Activated CD4-positive, alpha-beta memory T cell treated with anti-CD3 and anti-CD28 coated beads, Interleukin-2, amount 10 ng/mL, durations not matched to agents 7 days and 5 days (primary cell): ENCODE results near the gene GALNT2. TPM values are rescaled to one million over a fixed set of nuclear protein-coding genes. Genes with fewer than 3 reads are reported as not detected.

Experiments
- CTCF ChIA-PET: fragments of 350-600 bp; sonication (Branson Sonifier 250); formaldehyde crosslinking; loops from one replicate; lab custom pipeline; 2021; ENCODE audit warnings: antibody characterized with exemption, inconsistent platforms; lab: Charles Lee
- POLR2A ChIA-PET: fragments of 350-600 bp; sonication (Branson Sonifier 250); formaldehyde crosslinking; loops from one replicate; lab custom pipeline; 2021; ENCODE audit warnings: antibody characterized with exemption; lab: Charles Lee
- DNase-seq: peaks from one replicate; pipeline ENCODE4 v3.0.0-alpha.2; 2020
- H3K27ac Mint-ChIP-seq: one replicate; pipeline ENCODE4 v1.8.0; 2021; ENCODE audit warnings: mild to moderate bottlenecking, mixed read lengths
- H3K27me3 Mint-ChIP-seq: one replicate; pipeline ENCODE4 v1.8.0; 2021; ENCODE audit warnings: mixed read lengths
- H3K36me3 Mint-ChIP-seq: one replicate; pipeline ENCODE4 v1.8.0; 2021; ENCODE audit warnings: low read depth, mixed read lengths
- H3K4me1 Mint-ChIP-seq: one replicate; pipeline ENCODE4 v1.8.0; 2021; ENCODE audit warnings: mixed read lengths
- H3K4me3 Mint-ChIP-seq: one replicate; pipeline ENCODE4 v1.8.0; 2021; ENCODE audit warnings: mild to moderate bottlenecking, mixed read lengths
- H3K9me3 Mint-ChIP-seq: one replicate; pipeline ENCODE4 v1.8.0; 2021; ENCODE audit warnings: mixed read lengths
- total RNA-seq, 2 experiments: library from RNA; stranded (reverse); gene quantifications; one replicate each; pipeline ENCODE4 v1.2.3, GENCODE V29; 2021

The GALNT2 gene
- total RNA-seq, 2 experiments from 2014 or later, result 18.7 to 19.1 TPM

DNA sequence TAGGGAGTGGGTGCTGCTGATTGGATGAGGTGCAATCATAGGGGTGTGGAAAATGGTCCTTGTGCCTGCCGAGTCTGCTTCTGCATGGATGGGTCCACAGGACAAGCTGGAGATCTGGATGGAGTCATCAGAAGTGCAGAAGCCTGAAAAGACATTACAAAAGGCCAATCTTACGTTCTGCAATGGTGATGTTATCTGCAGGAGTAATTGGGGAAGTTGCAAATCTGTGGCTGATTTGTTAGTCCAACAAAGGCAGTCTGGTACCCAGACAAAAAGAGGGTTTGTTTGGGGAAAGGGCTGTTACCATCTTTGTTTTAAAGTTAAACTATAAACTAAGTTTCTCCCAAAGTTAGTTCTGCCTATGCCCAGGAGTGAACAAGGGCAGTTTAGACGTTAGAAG, 192.6 kb downstream of the GALNT2 start:
- ChIA-PET CTCF (no interaction called here), POLR2A (no interaction called here)
- H3K4me3 Mint-ChIP-seq, result no peak overlapping the region
- H3K27me3 Mint-ChIP-seq, result no peaks in the 10 kb centered on the region
- no peaks in the 10 kb centered on the region for H3K9me3 Mint-ChIP-seq
- DNase-seq, result no peak
- H3K27ac Mint-ChIP-seq, result no peak overlapping the region
- H3K4me1 Mint-ChIP-seq, result no peaks in the 10 kb centered on the region
- peaks cover 19% of the 10 kb centered on the region for H3K36me3 Mint-ChIP-seq

DNA sequence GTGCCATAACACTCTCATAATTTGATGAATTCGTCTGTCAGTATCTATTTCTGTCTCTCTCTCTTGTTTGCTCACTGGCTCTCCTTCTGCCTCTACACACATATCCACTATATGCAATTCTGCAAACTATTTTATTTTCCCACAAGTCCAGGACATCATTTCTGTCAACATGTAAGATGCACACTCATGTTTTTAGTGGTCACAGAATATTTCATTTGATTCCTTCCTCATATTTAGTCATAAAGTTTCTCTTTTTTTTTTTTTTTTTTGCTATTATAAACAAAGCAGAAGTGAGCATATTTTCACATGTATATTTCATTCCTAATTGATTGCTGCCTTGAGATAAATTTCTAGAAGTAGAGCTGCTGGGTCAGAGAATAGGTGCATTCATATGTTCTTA, 193.8 kb downstream of the GALNT2 start:
- no peak overlapping the region for H3K4me3 Mint-ChIP-seq

DNA sequence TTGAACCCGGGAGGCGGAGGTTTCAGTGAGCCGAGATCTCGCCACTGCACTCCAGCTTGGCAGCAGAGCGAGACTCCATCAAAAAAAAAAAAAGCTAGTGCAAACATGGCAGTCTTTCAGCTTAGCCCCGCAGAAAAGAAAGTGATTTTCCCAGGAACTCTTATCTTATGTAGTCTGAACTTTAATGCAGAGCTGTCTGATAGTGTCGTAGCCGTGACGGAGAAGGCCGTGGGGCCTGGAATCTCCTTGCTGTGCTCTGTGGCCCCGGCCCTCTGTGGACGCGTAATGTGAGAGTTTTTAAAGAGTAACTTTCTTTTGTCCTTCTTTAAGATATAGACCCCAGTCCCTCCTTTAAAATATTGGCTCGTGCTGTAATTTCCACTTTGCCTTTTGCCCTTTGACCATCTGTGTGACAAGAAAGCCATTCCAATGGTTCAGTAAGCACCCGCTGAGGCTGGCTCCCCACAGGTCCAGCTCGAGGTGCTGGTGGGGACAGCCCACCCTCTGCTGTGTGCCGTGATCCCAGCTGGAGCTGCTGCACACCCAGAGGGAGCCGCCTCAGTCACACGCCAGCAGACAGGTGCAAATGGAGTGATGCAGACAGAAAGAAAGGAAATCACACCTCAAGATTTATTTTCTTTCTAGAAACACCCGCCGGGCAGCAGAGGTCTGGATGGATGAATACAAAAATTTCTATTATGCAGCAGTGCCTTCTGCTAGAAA, 195.1 kb downstream of the GALNT2 start:
- no peaks in the 10 kb centered on the region for H3K9me3 Mint-ChIP-seq
- H3K36me3 Mint-ChIP-seq, result peaks cover 22% of the 10 kb centered on the region
- no peak overlapping the region for H3K27ac Mint-ChIP-seq
- ChIA-PET CTCF (no interaction called here), POLR2A (no interaction called here)
- no peaks in the 10 kb centered on the region for H3K27me3 Mint-ChIP-seq
- H3K4me1 Mint-ChIP-seq, result no peaks in the 10 kb centered on the region
- DNase-seq, result no peak
- no peak overlapping the region for H3K4me3 Mint-ChIP-seq

More for the DNA sequence above, 193.8 kb downstream of the GALNT2 start:
- Mint-ChIP-seq H3K9me3 (no peaks in the 10 kb centered on the region), H3K36me3 (peaks cover 19% of the 10 kb centered on the region), H3K27me3 (no peaks in the 10 kb centered on the region), H3K27ac (no peak overlapping the region), H3K4me1 (no peaks in the 10 kb centered on the region)
- ChIA-PET POLR2A (no interaction called here), CTCF (no interaction called here)
- DNase-seq, result no peak

DNA sequence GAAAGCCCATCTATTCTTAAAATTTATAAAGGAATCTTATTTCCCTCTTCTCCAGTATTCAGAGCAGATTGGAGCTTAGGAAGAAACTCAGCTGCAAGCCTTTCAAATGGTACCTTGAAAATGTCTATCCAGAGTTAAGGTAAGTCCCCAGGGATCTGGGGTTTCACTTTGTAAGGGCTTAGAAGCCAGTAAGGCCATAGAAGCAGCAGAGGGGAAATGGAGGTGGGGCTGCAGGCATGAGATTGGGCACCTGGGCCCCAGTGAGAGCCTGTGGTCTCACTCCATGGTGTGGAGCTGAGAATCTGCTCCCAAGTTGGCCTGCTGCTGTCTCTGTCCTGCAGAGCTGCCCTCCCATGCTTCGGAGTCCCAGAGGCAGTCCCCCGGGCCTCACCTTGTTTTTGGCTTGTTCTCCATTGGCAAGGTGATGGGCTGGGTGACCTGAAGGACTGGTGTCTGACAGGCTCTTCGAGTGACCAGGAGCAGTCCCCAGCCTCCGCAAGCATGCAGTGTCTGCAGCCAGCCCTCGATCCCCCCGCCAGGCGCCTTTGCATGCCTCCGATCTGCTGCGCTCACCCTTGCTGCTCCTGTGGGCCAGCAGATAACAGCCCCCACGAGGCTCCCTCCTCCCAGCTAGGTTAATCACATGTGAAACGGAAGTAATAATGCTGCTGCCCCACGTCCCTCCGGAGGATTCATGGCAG, 196.0 kb downstream of the GALNT2 start:
- ChIA-PET CTCF (no interaction called here), POLR2A (no interaction called here)
- Mint-ChIP-seq H3K27me3 (no peaks in the 10 kb centered on the region), H3K27ac (no peak overlapping the region), H3K9me3 (no peaks in the 10 kb centered on the region), H3K4me1 (no peaks in the 10 kb centered on the region), H3K36me3 (peaks cover 18% of the 10 kb centered on the region), H3K4me3 (no peak overlapping the region)
- no peak for DNase-seq

DNA sequence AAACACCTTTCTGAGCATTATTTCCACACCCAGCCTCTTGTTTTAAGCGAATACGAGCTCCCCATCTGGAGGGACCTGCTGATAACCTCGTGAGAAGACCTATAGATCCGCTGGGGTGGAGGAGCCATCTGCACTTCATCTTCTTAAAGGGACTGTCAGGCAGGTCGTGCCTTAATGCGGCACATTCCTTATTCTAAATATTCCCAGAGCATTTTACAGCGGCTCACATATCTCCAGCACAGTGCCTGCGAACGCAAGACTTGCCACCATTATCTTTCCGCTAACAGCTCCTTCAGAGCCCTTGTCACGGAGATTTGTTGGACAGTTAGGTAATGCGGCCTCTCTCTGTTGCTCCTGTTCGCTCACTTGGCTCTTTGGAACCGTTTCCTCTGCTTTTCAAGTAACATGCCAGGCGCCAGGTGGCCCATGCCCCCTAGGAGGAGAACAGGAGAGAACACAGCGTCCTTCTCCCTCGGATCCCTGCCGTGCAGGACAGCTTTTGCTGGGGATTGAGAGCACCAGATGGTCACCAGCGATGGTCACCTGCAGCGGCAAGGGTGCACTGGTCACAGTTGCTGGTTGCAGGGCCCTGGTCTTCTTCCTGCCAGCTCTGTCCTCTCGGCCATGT, 196.6 kb downstream of the GALNT2 start:
- Mint-ChIP-seq H3K4me3 (no peak overlapping the region), H3K4me1 (peaks cover under 1% of the 10 kb centered on the region), H3K9me3 (no peaks in the 10 kb centered on the region), H3K27me3 (no peaks in the 10 kb centered on the region), H3K27ac (no peak overlapping the region), H3K36me3 (peaks cover 18% of the 10 kb centered on the region)
- POLR2A ChIA-PET, result no interaction called here
- CTCF ChIA-PET, result no interaction called here
- peak; percentile 12 for DNase-seq

DNA sequence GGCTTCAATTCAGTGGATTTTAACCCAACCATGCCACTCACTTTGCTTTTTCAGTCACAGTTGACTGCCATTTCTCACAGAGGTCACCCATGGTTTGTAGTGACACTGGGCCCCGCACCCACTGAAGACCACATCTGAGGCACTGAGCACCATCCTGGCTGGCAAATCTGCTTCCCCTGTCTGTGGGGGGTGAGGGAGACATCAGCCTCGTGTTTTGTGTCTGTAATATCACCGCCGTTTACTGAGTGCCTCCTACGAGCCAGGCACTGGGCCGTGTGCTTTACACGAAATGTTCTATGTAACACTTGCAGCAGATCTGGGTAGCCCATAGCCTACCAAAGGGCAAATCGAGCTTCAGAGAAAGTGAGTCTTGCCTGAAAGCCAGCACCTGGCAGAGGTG, 197.3 kb downstream of the GALNT2 start:
- Mint-ChIP-seq H3K4me1 (peaks cover 3% of the 10 kb centered on the region), H3K27ac (no peak overlapping the region), H3K9me3 (no peaks in the 10 kb centered on the region), H3K36me3 (peaks cover 15% of the 10 kb centered on the region), H3K27me3 (no peaks in the 10 kb centered on the region), H3K4me3 (no peak overlapping the region)
- POLR2A ChIA-PET, result no interaction called here
- DNase-seq, result no peak
- CTCF ChIA-PET, result no interaction called here

DNA sequence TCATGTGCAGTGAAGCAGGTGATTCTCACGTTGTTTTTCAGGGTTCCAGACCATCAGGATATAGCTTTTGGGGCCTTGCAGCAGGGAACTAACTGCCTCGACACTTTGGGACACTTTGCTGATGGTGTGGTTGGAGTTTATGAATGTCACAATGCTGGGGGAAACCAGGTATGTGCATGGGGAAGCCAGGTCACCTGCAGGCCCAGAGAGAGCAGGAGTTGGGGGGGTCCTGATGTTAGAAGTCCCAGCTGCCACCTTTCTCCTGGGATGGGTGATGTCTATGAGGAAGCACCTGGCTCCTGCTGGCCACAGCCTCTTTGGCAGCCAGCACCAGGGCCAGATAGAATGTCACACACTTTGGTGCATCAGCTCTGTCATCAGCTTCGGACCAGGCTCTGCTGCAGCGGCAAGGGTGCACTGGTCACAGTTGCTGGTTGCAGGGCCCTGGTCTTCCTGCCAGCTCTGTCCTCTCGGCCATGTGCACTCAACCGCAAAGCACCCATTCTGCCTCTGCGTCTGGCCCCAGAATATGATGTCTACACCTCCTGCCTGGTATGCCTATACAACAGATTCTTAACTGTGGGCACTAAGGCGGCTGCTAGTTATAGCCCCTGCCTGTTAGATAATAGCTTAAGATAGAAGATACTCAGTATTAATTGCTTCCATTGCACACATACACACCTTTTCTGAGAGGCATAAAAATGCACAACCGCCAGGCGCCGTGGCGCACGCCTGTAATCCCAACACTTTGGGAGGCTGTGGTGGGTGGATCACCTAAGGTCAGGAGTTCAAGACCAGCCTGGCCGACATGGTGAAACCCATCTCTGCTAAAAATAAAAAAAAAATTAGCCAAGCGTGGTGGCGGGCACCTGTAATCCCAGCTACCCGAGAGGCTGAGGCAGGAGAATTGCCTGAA, 198.4 kb downstream of the GALNT2 start:
- H3K4me3 Mint-ChIP-seq, result no peak overlapping the region
- H3K9me3 Mint-ChIP-seq, result no peaks in the 10 kb centered on the region
- ChIA-PET CTCF (no interaction called here), POLR2A (no interaction called here)
- H3K27me3 Mint-ChIP-seq, result no peaks in the 10 kb centered on the region
- H3K27ac Mint-ChIP-seq, result no peak overlapping the region
- H3K36me3 Mint-ChIP-seq, result peaks cover 12% of the 10 kb centered on the region
- peaks cover 10% of the 10 kb centered on the region for H3K4me1 Mint-ChIP-seq
- no peak for DNase-seq

DNA sequence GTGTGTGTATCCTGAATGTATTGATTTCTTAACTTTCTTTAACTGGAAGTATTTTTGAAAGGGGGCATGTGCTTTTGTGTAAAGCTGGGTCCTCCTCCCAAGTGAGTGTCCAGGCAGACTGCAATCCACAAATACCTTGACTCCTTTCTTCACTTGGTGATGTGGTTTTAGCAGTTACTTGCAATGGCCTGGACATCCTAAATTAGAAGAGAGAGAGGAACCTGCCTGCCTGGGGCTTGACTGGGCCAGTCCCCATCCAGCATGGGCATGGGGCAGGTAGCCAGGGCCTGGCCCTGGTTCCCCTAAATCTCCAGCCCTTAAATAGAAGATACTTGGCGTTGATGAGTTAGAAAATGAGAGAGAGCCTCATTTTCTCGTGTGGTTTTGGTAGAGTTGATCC, 199.4 kb downstream of the GALNT2 start:
- peaks cover 20% of the 10 kb centered on the region for H3K4me1 Mint-ChIP-seq
- CTCF ChIA-PET, result no interaction called here
- peaks cover 12% of the 10 kb centered on the region for H3K36me3 Mint-ChIP-seq
- no peak overlapping the region for H3K27ac Mint-ChIP-seq
- no peaks in the 10 kb centered on the region for H3K9me3 Mint-ChIP-seq
- DNase-seq, result no peak
- no peaks in the 10 kb centered on the region for H3K27me3 Mint-ChIP-seq
- no peak overlapping the region for H3K4me3 Mint-ChIP-seq
- POLR2A ChIA-PET, result interaction anchor here (0.9 kb wide), 1 partner anchor 75 kb away, joined by 3 read pairs; no protein-coding TSS in a partner anchor

DNA sequence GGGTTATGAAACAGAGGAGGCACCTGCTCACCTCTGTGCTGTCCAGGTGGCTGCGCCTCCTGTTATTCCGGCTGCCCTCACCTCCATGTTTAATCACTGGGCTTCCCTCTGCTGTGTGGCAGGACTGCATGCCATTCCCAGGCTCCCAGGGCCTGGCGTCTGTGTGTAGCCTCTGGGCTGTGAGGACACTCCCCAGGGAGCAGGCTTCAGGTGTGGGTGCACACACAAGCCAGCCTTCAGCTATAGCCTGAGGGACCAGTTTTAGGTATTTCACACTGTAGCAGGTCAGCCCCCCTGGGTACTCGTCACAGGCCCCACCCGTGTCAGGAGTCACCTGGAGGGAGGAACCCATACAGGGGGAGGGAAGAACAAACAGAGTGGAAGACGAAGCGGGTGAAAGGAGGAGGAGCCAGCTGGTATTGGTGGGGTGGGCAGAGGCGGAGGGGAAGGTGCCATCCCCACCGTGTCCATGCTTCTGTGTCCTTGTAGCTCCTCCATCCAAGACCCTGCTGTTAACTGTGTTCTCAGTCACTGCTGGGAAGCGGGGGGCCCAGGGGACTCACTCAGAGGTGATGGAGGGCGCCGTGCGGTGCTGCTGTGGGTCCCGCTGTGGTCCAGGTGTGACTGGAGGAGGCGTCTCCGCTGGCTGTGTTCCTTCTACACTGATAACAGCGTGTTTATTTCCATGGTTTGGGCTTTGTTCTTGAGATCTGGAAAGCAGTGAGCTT, 200.5 kb downstream of the GALNT2 start:
- no peaks in the 10 kb centered on the region for H3K9me3 Mint-ChIP-seq
- peaks cover 12% of the 10 kb centered on the region for H3K36me3 Mint-ChIP-seq
- POLR2A ChIA-PET, result interaction anchor here (0.9 kb wide), 1 partner anchor 76 kb away, joined by 3 read pairs; no protein-coding TSS in a partner anchor
- peaks cover 22% of the 10 kb centered on the region for H3K4me1 Mint-ChIP-seq
- CTCF ChIA-PET, result no interaction called here
- H3K4me3 Mint-ChIP-seq, result no peak overlapping the region
- no peak overlapping the region for H3K27ac Mint-ChIP-seq
- no peaks in the 10 kb centered on the region for H3K27me3 Mint-ChIP-seq
- no peak for DNase-seq

DNA sequence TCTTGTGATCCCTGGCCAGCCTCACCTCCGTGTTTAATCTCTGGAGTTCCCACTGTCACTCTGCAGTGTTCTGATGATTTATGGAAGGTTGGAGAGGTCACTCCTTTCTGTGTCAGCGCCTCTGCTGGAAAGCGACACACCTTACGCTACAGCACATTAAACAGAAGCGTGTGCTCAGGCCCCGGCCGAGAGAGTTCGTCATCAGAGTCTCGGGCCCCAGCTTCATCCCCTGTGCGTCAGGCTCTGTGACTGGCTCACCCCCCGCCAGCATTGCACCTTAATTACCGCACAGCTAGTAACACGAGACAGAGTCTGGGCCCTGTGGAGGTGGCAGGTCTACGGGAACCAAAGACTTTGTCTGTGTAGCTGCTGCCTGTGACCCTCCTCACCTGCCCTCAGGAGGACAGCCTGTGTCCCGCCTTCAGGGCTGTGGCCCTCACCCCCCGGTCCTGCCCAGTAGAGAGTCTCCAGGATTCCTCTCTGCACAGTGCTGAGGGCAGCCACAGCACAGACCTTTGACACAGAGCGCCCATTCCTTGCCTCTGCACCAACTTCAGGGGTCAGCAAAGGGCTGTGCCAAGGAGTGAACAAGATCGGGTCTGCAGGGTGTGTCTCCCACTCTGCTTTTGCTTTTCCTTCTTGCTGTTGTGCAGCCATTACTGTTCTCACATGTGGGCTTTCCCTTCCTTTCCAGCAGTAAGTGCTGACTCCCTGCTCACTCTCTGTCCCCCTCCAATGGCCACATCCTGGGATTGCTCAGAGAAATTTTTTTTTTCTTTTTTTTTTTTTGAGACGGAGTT, 201.5 kb downstream of the GALNT2 start:
- no peak overlapping the region for H3K4me3 Mint-ChIP-seq
- H3K27me3 Mint-ChIP-seq, result no peaks in the 10 kb centered on the region
- H3K9me3 Mint-ChIP-seq, result no peaks in the 10 kb centered on the region
- H3K36me3 Mint-ChIP-seq, result peaks cover 10% of the 10 kb centered on the region
- CTCF ChIA-PET, result no interaction called here
- no peak for DNase-seq
- H3K27ac Mint-ChIP-seq, result no peak overlapping the region
- H3K4me1 Mint-ChIP-seq, result peaks cover 28% of the 10 kb centered on the region
- POLR2A ChIA-PET, result no interaction called here

DNA sequence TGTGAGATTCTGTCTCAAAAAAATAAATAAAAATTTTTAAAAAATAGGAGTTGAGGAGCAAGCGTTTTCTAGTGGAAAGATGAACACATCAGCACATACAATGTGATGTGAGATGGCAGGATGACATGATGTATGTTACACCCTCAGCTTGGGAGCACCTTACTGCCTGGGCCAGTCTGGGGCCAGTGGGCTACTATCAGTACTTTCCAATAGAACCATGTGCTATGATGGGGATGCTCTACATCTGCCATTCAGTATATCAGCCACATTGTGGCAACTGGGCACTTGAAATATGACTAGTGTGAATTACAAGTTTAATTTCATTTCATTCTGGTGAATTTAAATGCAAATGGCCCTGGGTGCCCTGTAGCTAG, 203.1 kb downstream of the GALNT2 start:
- POLR2A ChIA-PET, result interaction anchor here (0.9 kb wide), 1 partner anchor 157 kb away, joined by 3 read pairs; no protein-coding TSS in a partner anchor
- peaks cover 3% of the 10 kb centered on the region for H3K36me3 Mint-ChIP-seq

More for the DNA sequence above, 203.1 kb downstream of the GALNT2 start:
- peak overlapping the region; percentile 61 for H3K27ac Mint-ChIP-seq
- CTCF ChIA-PET, result interaction anchor here (0.6 kb wide), 1 partner anchor 1014 kb away, joined by 4 read pairs; no protein-coding TSS in a partner anchor
- DNase-seq, result no peak
- H3K27me3 Mint-ChIP-seq, result no peaks in the 10 kb centered on the region
- peak overlapping the region; percentile 22 for H3K4me3 Mint-ChIP-seq
- H3K4me1 Mint-ChIP-seq, result peaks cover 35% of the 10 kb centered on the region
- no peaks in the 10 kb centered on the region for H3K9me3 Mint-ChIP-seq
